EL (cell line): Measurements from ENCODE around the gene CALU.

Experiments
- DNase-seq: peaks from one replicate; pipeline ENCODE4 v3.0.0-alpha.2; 2016

Gene CALU

DNA sequence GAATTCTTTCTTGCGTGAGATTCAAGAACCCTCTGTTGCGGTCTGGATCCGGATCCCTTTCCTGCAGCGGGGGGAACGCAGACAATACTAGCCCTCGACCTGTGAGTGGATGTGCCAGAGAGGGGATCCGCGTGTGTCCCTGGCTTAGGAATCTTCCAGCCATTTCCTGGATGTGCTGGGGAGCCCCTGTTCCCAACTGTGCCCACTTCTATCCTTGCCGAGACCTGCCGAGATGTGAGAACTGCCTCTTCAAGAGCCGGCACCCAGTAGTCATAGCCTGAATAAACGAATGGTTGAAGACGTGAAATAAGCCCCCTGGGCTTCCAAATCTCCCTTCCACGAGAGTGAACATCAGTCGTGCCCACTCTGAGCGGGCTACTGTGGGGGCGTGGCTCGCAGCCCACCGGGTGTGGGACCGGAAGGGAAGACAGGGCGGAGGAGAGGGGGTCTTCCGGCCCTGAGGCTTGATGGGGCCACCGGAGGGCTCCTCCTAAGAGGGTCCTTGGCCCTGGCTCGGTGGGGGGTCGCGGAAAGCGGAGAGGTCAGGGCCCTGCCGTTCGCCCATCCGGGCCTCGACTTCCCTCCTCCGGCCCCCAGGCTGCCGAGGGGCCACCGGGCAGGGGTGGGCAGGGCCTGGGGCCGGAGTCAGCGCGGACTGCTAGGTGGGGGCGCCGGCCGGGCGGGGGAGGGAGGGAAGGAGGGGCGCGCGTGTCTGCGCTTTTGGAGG, 51.3 kb downstream of the CALU start:
- no peak for DNase-seq

DNA sequence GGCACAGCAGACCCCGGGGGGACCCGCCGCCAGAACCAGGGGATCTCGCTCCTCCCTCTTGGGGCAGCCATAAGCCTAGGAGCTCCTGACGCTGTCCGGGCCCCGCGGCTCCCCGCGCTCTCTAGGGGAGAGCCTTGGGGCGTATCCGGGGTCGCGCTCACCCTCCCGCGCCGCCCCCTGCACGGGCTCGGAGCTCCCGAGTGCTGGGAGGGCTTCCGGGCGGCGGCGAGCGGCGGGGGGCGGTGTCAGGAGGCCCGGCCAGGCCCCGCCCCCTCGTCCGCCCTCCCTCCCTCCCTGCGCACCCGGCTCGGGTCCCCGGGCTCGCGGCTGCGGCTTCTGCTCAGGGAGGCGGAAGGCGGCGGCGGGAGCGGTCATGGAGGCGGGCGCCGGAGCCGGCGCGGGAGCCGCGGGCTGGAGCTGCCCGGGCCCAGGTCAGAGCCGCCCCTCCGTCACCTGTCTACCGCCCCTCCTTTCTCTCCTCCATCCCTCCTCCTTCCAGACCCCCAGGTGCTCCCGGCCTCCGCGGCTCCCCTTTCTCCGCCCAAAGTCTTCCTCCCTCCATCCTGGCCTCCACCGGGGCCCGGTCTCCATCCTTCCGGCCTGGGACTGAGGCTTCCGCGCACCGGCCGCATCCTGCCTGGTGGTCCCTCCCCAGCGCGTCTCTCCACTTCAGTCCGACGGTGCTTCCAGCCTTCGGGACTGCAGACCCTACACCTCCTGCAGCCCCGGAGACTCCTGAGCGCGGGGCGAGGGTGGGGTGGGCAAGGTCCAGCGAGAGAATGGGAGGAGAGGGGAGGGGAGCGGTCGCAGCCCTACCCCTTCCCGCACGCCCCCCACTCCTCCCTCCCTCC, 52.2 kb downstream of the CALU start, which contains the start of gene CCDC136:
TSS of gene CCDC136 (plus strand) at position 848 of the 851 bp plus-strand sequence. CDS start 444 bp downstream, outside the sequence.
- peak; percentile 70 for DNase-seq

DNA sequence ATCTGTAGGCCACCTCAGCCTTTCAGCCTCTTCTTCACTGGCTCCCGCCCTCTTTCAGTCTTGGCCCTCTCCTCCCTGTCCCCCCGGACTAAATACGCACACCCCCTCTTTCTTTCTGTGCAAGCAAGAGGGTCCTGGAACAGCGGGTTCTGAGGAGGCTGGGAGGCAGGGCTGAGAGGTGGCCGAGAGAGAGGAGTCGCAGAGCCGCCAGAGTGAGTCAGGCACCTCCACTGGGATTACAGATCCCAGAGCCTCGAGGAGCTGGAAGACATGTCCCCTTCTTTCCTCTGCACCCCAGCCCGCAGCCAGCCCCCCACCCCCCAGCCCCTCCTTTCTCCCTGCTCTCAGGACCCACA, 52.8 kb downstream of the CALU start:
- DNase-seq, result peak; percentile 41

DNA sequence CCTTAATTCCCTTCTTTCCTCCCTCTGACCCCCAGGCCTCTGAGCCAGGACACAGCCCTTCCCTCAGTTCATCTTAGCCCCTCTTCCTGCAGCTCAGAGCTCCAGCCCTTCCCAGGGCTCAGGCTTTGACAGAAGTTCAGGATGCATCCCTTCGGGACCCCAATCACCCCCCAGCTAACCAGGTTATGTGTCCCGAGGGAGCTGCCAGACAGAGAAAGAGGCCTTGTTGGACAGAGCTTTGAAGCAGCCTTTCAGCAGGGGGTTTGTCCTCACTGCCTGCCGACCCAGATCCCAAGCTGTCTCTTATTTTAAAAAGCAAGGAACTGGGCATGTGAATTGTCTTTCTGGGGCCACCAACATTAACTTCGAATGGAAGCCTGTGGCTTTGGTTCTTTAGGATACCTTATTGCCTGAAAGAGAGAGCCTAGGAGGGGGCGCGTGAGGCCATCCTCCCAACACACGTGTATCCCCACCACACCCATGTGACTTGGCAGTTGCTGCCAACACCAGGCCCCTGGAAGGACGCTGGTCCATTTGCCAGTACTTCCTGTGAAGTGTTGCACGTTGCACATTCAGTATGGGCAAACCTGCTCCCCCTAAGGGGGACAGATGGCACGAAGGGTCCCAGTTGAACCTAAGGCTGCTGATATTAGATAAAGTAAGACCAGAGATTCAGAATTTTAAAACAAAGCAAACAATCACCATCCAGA, 53.5 kb downstream of the CALU start:
- DNase-seq, result no peak

DNA sequence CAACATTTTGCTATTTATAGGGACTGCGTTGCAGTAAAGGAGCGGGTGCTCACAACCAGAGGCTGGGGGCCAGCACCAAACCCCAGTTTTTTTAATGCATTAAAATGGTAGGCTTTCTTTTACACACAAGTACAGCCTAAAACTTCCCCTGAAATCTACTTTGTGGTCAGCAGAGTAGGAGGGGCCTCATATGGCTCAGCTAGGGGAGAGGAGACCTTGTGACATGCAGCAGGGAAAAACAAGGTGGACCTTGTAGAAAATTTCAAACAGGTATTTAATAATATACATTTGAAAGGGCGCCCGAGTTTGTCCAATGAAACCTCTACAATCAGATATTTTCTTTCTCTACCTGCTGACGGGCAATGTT, 54.0 kb downstream of the CALU start:
- DNase-seq, result no peak

DNA sequence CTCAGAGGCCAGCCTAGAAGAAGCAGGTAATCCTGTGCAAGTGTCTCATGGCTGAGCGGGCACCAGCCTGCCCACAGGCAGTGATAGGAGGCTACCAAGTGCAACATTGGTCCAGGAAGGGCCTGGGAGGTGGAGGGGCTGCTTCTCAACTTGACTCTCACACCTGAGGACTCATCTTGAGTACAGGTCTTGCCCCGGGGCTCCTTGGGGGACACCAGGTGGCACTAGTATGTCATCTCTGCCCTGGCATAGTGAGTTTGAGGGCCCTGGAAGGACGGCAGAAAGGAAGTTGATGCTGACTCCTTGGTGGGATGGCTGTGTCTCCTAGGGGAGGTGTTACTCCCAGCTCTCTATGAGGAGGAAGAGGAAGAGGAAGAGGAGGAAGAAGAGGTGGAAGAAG, 54.9 kb downstream of the CALU start:
- no peak for DNase-seq

DNA sequence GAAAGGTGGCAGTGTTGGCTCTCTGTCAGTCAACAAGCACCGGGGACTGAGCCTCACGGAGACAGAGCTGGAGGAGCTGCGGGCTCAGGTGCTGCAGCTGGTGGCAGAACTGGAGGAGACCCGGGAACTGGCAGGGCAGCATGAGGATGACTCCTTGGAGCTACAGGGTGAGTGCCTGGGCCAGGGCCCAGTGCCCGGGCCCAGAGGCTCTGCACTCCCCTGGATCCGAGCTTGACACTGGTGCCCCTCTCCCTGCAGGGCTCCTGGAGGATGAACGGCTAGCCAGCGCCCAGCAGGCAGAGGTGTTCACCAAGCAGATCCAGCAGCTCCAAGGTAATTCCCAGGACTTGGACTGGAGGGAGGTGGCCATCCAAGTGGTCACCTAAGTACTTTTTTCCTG, 55.3 kb downstream of the CALU start:
- no peak for DNase-seq

DNA sequence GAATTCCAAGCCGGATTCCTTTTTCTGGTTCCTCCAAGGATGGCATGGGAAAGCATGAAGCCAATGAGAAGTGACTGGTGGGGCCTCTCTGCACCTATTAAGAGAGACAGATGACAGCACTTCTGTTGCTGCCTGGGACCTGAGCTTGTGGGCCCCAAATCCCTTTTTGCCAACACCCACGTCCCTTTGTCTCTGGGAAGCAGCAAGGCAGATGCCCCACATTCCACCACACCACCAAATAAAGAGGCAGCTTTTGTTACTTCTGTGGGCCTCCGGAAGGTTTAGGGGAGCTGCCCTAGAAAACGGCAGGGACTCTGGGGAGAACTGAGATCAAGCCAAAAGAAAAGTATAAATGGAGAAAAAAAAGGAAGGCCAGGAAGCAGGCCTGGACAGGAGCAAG, 56.0 kb downstream of the CALU start:
- no peak for DNase-seq

DNA sequence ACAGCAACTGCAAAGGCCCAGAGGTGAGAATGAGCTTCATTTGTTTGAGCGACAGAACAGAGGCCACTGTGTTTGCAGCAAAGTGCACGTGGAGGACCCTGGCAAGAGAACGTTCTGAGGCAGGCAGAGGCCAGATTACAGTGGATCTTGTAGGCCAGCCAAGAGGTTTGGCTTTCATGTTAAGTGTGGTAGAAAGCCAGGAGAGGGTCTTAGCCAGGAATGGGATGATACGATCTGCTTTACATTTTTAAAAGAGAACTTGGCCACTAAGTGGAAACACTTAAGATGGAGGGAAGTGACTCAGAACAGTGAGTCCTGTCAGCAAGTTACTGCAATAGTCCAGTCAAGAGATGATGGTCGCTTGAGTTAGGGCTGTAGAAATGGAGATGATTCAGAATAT, 57.2 kb downstream of the CALU start:
- no peak for DNase-seq

DNA sequence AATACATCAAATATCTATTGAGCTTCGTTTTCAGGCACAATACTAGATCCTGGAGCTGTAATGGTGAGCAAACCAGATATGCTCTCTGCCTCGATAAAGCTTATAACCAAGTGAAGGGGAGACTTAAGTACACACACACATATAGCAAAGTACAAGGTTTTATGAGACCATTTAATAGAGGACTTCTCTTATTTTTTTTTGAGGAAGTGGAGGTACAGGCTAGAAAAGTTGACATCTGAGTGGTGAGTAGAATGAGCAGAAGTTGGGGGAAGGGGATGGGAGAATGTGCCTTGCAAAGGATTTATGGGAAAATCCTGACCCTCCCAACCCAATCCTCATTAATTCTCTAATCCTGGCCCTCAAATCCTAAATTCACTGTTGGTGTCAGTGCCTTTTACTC, 60.3 kb downstream of the CALU start:
- DNase-seq, result no peak

DNA sequence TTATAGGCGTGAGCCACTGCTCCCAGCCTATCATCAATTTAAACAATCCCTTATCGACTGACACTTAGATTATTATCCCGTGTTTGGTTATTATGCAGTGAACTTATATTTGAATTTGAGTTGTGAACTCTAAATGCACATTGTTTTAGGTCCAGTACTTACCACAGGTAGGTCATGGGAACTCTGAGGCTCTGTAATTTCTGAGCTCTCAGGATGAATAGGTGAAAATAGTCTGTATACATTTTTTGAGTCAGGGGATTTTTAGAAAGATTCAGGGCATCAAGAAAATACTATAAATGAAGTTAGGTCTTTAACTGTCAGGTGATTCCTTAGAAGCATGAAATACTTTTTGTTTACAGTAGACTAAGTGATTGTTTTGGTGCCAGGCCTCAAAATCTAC, 61.4 kb downstream of the CALU start:
- no peak for DNase-seq

DNA sequence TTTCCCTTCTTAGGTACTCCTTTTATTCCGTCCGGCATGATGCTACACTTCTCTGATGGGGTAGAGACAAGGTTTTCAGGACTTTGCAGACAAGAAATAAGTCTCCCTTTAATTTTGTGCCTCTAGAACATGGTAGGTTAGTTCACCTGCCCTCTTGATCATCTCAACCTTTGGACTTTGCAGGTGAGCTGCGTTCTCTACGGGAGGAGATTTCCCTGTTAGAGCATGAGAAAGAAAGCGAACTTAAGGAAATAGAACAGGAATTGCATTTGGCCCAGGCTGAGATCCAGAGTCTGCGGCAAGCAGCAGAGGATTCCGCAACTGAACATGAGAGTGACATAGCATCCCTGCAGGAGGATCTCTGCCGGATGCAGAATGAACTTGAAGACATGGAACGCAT, 61.8 kb downstream of the CALU start:
- DNase-seq, result no peak

DNA sequence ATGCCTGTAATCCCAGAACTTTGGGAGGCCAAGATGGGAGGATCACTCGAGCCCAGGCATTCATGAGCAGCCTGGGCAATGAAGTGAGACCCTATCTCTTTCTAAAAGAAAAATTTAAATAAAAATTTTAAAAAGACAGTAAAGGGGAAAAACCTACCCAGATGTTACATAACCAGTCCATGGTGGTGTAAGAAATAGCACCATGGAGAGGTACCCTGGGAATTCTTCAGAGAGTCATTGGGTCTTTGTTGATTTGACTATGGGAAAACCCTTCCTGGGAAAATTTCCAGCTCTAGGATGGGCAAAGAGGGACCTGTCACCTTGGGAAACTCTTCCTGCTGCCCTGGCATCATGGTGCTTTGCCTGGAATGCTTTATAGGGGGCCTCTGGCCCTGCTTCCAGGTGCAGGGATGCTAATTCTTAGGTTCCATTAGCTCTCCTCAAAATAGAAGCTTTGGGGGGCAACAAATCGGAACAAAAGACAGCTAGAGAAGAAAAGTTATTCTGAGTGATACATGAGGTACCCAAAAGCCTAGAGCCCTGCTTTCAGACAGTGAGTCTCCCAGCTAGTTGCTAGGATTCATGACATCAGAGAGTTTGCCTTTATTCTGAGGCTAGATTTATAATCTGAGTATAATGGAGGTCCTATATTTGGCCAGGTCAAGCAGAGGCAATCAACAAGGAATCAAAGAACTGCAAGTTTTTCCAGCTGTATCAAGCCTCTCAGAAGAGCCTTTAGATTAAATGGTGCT, 62.7 kb downstream of the CALU start:
- DNase-seq, result no peak

DNA sequence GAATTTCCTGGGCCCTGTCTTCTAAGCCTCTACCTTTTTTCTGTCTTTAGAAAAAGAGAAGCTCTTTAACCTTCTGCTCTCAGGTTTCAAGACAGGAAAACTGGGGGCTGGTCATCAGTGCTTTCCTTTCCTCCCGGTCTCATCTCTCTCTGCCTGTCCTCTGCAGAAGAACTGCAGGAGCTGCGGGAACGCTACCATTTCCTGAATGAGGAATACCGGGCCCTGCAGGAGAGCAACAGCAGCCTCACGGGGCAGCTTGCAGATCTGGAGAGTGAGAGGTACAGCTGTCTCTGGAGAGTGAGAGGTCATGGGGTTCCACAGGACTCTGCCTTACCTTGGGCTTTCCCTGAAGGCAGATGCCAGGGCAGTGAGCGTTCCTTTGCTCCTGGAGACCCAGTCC, 65.3 kb downstream of the CALU start:
- DNase-seq, result no peak

DNA sequence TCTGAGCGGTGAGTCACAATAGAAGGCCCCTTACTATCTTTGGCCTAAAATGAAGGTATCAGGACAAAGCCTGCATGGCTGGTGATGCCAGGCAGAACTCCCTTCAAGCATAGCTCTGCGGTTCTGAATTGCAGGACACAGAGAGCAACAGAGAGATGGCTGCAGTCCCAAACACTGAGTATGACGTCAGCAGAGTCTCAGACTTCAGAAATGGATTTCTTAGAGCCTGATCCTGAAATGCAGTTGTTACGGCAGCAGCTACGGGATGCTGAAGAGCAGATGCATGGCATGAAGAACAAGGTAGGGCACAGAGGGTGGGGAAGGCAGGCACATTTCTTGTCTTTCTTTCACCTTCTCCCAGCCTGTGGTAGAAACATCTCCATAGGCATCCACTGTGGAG, 66.1 kb downstream of the CALU start:
- no peak for DNase-seq

DNA sequence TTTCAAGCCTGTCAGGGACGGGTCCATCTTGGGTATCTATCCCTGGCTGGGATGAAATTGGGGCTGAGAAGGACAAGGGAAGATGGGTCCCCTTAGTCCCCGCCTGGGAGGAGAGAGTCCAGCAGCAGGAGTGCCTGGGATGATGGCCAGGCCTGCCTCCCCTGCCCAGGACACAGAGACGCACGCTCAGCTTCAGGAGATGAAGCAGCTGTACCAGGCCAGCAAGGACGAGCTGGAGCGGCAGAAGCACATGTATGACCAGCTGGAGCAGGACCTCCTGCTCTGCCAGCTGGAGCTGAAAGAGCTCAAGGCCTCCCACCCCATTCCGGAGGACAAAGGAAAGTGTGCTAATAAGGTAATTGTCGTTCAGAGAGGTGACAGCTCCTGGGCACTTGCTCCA, 68.0 kb downstream of the CALU start:
- no peak for DNase-seq

DNA sequence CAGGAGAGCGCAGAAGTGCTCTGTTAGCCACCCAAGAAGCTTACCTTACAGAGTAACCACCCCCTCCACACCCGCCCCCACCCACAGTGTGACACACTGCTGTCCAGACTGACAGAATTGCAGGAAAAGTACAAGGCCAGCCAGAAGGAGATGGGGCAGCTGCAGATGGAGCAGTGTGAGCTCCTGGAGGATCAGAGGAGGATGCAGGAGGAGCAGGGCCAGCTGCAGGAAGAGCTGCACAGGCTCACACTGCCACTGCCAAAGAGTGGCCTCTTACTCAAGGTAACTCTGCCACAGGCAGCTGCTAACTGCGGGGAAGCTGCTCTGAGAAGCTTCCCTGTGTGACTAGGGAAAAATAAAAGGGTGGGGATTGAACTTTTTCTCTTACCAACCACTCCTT, 70.2 kb downstream of the CALU start:
- no peak for DNase-seq

DNA sequence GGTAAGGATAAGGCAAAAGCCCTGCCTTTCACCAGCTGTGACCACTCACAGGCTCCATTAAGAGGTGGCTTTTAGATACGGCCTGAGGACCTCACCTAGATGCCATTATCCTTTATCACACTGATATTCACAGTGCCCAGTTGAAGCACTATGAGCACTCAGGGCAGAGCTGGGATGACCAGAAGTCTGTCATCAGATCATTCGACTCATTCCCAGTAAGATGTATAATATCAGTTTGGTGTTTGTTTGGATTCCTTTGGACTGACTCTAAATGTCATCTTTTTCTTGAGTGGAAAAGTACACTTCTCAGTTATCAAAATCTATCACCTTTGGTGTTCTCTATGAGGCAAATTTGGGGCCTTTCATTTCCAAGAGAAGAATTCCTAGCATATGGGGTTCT, 71.3 kb downstream of the CALU start:
- DNase-seq, result no peak

DNA sequence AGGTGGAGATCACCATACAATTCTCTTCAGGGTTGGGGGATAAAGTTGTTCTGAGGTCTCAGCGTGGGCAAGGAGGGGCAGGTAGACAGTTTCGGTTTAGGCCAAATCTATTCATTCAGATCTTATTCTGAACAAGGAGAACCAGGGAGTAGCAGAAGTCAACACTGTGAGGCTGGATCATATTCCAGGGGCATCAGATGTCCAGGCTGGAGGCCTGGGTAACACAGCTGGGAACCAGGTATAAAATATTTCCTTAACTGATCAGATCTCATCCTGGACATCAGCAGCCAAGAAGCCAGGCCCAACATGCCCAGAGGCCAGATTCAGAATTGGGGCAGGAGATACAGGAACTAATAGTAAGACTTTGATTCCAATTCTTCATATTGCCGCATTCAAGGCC, 71.8 kb downstream of the CALU start:
- DNase-seq, result no peak

DNA sequence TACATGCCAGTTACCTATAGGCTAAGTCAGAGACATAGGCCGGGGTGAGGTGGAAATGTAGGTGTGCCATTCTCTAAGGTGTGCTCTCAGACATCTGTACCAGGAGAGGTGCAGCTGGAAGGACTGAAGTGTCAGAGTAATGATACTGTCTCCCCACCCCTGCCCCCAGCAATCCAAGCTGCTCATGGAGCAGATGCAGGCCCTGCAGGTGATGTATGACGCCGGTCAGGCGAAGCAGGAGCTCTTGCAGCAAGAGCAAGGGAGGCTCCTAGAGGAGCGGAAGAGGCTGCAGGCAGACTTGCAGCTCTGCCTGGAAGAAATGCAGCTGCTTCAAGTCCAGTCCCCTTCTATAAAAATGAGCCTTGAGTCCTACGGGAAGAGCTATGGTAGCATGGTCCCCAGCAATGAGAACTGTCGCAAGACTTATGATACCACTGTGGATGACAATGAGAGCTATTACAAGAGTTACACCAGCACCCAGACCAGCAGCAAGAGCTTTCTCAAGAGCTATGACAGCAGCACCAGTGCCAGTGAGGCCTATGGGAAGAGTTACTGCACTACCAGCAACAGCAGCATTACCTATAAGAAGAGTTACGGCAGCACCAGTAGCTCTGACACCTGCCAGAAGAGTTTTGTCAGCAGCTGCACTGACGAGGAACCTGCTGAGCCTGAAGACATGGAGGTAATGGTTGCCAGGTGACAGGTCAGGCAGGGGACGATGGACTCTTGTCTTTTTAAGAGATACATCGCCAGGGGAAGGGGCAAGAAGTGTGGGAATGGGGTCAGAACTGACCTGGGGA, 72.7 kb downstream of the CALU start:
- DNase-seq, result no peak

DNA sequence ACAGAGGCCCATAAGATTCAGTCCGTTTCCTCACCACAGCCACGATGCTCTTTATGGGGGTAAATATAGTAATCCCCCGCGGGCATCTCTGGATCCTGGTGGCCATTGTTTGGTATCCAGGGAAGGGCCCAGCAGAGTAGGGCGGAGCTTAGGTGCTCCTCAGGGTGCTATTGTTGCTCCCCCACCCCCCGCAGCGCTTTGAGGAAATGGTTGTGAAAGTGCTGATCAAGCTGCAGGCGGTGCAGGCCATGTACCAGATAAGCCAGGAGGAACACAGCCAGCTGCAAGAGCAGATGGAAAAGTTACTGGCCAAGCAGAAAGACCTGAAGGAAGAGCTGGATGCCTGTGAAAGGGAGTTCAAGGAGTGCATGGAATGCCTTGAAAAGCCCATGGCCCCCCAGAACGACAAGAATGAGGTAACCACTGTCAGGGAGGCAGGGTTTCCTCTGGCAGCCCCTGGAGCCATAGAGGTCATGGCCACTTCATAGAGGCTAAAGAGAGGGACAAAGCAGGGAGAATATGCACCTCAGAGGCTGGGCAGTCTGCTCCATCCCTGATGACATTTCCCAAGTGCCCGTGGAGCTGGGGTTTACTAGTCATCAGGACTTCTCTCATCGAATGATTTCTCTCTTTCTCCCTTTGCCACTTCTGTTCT, 73.5 kb downstream of the CALU start:
- no peak for DNase-seq

DNA sequence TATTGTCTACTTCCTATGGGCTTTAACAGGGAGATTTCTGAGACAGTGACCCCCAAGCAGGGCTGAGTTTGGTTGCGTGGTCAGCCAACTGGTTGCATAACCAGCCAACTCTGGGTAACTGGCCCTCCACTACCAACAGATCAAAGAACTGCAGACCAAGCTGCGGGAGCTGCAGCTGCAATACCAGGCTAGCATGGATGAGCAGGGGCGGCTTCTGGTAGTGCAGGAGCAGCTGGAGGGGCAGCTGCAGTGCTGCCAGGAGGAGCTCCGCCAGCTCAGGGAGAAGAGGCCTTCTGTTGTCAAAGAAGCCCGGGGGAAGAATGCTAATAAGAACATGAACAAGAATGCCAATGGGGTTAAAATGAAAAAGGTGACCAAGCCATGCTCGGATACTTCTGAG, 75.3 kb downstream of the CALU start:
- no peak for DNase-seq
